ENCODE data around the gene BTG2. TPM values are rescaled to one million over a fixed set of nuclear protein-coding genes. Genes with fewer than 3 reads are reported as not detected.

Gene BTG2
- total RNA-seq, 1 experiment from 2014 or later: 2.9 TPM

GRCh38 chr1:203359010-203359571, 53.8 kb downstream of the BTG2 start:
- H4K8ac ChIP-seq (replicated peaks; ENCODE audit: insufficient read length, low read depth, low read length): no peak overlapping the region
- H3K27me3 Mint-ChIP-seq (ENCODE audit: low read depth): peaks cover 32% of the 10 kb centered on the region
- no peak overlapping the region for H3K23ac ChIP-seq (ENCODE audit: insufficient read length, low read depth, low read length)
- no peak overlapping the region for H3K9ac ChIP-seq (ENCODE audit: extremely low read depth, insufficient read length, low read length)
- no peak overlapping the region for H3K4me3 Mint-ChIP-seq
- no peak overlapping the region for H2BK20ac ChIP-seq (ENCODE audit: low read depth, low read length, poor library complexity, severe bottlenecking)
- no peak overlapping the region for H3K4me2 ChIP-seq (ENCODE audit: insufficient read depth, insufficient read length, low read length)
- no peaks in the 10 kb centered on the region for H3K79me2 ChIP-seq (ENCODE audit: insufficient read depth, low read length)
- no peak overlapping the region for H3K56ac ChIP-seq (ENCODE audit: insufficient read length, low read depth, low read length)
- no peak for DNase-seq
- H3K9me3 ChIP-seq (ENCODE audit: control insufficient read depth, low read depth, low read length): no peaks in the 10 kb centered on the region
- H3K14ac ChIP-seq (ENCODE audit: insufficient read depth, low read length): no peak overlapping the region
- H4K91ac ChIP-seq (ENCODE audit: insufficient read length, low read depth, low read length): no peak overlapping the region
- H3K23me2 ChIP-seq (ENCODE audit: insufficient read length, low read depth, low read length, poor library complexity, severe bottlenecking): no peaks in the 10 kb centered on the region
- no peak overlapping the region for H2BK12ac ChIP-seq (ENCODE audit: insufficient read length, low read depth, low read length)
- H3K79me1 ChIP-seq (ENCODE audit: insufficient read depth, low read depth, low read length, poor library complexity, severe bottlenecking): no peaks in the 10 kb centered on the region
- H3K4me1 ChIP-seq (ENCODE audit: insufficient read depth, low read length): peaks cover 4% of the 10 kb centered on the region
- no peaks in the 10 kb centered on the region for H3K27me3 ChIP-seq (ENCODE audit: insufficient read depth, low read length)
- H3K36me3 Mint-ChIP-seq (ENCODE audit: insufficient read depth in 1 of 3, low read depth in 3 of 3): no peaks in the 10 kb centered on the region; a peak in 1 of 7 replicates
- H3K4ac ChIP-seq (ENCODE audit: low read depth, low read length): no peak overlapping the region
- H3K27ac ChIP-seq (ENCODE audit: insufficient read length, low read depth, low read length): no peak overlapping the region
- no peaks in the 10 kb centered on the region for H3K9me3 Mint-ChIP-seq
- H3T11ph ChIP-seq (ENCODE audit: low read length): no peak overlapping the region
- no peaks in the 10 kb centered on the region for H4K20me1 ChIP-seq (ENCODE audit: control insufficient read depth, insufficient read depth, insufficient read length)
- no peak overlapping the region for H2AK5ac ChIP-seq (ENCODE audit: insufficient read length, low read length)
- no peak overlapping the region for H4K5ac ChIP-seq (ENCODE audit: insufficient read length, low read depth, low read length)
- no peak overlapping the region for H2BK120ac ChIP-seq (ENCODE audit: low read depth, low read length, poor library complexity, severe bottlenecking)
- no peak overlapping the region for H2AFZ ChIP-seq (ENCODE audit: low read length)
- H2BK15ac ChIP-seq (ENCODE audit: low read depth, low read length): no peak overlapping the region
- H3K18ac ChIP-seq (ENCODE audit: insufficient read length, low read depth, low read length): no peak overlapping the region
- H2BK5ac ChIP-seq (ENCODE audit: insufficient read length, low read length): no peak overlapping the region
- no peak overlapping the region for H3K27ac Mint-ChIP-seq
- H3K4me1 Mint-ChIP-seq: peaks cover 7 to 14% of the 10 kb centered on the region in 2 experiments; a peak in 3 of 4 replicates
- TF ChIP-seq CTCF (conservative IDR thresholded peaks at IDR 0.05): no peak

Other genes with a start within 250 kb of the BTG2 start
- not detected in 2 replicates for gene MYOG, start 219.5 kb upstream of the BTG2 start, total RNA-seq (2021)
- 1.3 and 3.0 TPM in 2 replicates for gene ADORA1, start 177.8 kb upstream of the BTG2 start, total RNA-seq (2021)
- gene MYBPH, start 129.7 kb upstream of the BTG2 start, total RNA-seq (2021): not detected in 2 replicates
- not detected in 2 replicates for gene CHI3L1, start 118.8 kb upstream of the BTG2 start, total RNA-seq (2021)
- not detected in 2 replicates for gene CHIT1, start 75.8 kb upstream of the BTG2 start, total RNA-seq (2021)
- not detected in 2 replicates for gene FMOD, start 45.6 kb downstream of the BTG2 start, total RNA-seq (2021)
- 0.07 and 0.09 TPM in 2 replicates for gene PRELP, start 170.3 kb downstream of the BTG2 start, total RNA-seq (2021)
- gene OPTC, start 188.6 kb downstream of the BTG2 start, total RNA-seq (2021): 0.68 and 1.1 TPM in 2 replicates